HEK293 (cell line): Measurements from ENCODE around the gene PRRG1.

Source experiments
- IKZF3 ChIP-seq: fragments of 450-650 bp; IDR thresholded peaks from 2 replicates; pipeline ENCODE4 v1.5.0; 2018; ENCODE audit warnings: missing biosample characterization, mild to moderate bottlenecking, missing genetic modification characterization, moderate library complexity
- YY1 ChIP-seq: fragments of 450-650 bp; formaldehyde crosslinking; IDR thresholded peaks from 2 replicates; pipeline ENCODE4 v1.5.1; 2018; ENCODE audit warnings: missing biosample characterization, missing genetic modification characterization
- ZFP69B ChIP-seq: fragments of 450-650 bp; formaldehyde crosslinking; IDR thresholded peaks from 2 replicates; pipeline ENCODE4 v1.5.1; 2016; ENCODE audit warnings: missing biosample characterization, missing genetic modification characterization
- ZNF350 ChIP-seq: fragments of 450-650 bp; formaldehyde crosslinking; IDR thresholded peaks from 2 replicates; pipeline ENCODE4 v1.5.0; 2017; ENCODE audit warnings: missing biosample characterization, mild to moderate bottlenecking, missing genetic modification characterization
- ZNF600 ChIP-seq: fragments of 450-650 bp; formaldehyde crosslinking; IDR thresholded peaks from 2 replicates; pipeline ENCODE4 v1.5.1; 2016; ENCODE audit warnings: missing biosample characterization, missing genetic modification characterization
- ZNF747 ChIP-seq: fragments of 450-650 bp; formaldehyde crosslinking; IDR thresholded peaks from 2 replicates; pipeline ENCODE4 v1.5.1; 2016; ENCODE audit warnings: missing biosample characterization, missing genetic modification characterization
- ZSCAN30 ChIP-seq: fragments of 450-650 bp; IDR thresholded peaks from 2 replicates; pipeline ENCODE4 v1.5.1; 2018; ENCODE audit warnings: missing biosample characterization, mild to moderate bottlenecking, missing genetic modification characterization, moderate library complexity
- TF ChIP-seq, protein P1 (sequence below): fragments of 450-650 bp; formaldehyde crosslinking; IDR thresholded peaks from 2 replicates; pipeline ENCODE4 v1.5.1; 2016; ENCODE audit warnings: missing biosample characterization, missing genetic modification characterization
- TF ChIP-seq, protein P2 (sequence below): IDR thresholded peaks from 2 replicates; pipeline ENCODE4 v1.6.1; 2011; ENCODE audit warnings: mild to moderate bottlenecking, low read depth, low read length, borderline replicate concordance
- TF ChIP-seq, protein P3 (sequence below): fragments of 450-650 bp; formaldehyde crosslinking; IDR thresholded peaks from 2 replicates; pipeline ENCODE4 v1.5.1; 2017; ENCODE audit warnings: missing biosample characterization, missing genetic modification characterization
- TF ChIP-seq, protein P4 (sequence below): fragments of 450-650 bp; formaldehyde crosslinking; IDR thresholded peaks from 2 replicates; pipeline ENCODE4 v1.5.1; 2016; ENCODE audit warnings: missing biosample characterization, missing genetic modification characterization, borderline replicate concordance
- TF ChIP-seq, protein P5 (sequence below): fragments of 450-650 bp; formaldehyde crosslinking; IDR thresholded peaks from 2 replicates; pipeline ENCODE4 v1.5.1; 2016; ENCODE audit warnings: missing biosample characterization, missing genetic modification characterization

DNA sequence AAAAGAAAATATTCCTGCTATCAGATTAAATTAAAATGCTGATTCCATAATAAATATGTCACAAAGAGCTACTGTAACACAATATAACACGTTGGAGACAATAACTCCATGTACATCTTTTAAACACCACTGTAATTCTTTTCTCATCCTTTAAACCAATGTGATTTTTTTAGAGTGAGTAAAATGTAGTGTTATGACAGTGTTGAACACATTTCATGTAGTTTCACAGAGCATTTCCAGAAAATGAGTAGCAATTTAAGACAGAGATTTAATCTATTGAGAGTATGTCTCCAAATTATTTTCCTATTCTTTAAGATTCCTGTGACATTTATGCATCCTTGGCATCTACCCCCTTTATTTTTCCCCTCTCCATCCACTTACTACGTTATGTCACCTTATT lies 17.1 kb upstream of the PRRG1 start:
- TF ChIP-seq, protein P1, sequence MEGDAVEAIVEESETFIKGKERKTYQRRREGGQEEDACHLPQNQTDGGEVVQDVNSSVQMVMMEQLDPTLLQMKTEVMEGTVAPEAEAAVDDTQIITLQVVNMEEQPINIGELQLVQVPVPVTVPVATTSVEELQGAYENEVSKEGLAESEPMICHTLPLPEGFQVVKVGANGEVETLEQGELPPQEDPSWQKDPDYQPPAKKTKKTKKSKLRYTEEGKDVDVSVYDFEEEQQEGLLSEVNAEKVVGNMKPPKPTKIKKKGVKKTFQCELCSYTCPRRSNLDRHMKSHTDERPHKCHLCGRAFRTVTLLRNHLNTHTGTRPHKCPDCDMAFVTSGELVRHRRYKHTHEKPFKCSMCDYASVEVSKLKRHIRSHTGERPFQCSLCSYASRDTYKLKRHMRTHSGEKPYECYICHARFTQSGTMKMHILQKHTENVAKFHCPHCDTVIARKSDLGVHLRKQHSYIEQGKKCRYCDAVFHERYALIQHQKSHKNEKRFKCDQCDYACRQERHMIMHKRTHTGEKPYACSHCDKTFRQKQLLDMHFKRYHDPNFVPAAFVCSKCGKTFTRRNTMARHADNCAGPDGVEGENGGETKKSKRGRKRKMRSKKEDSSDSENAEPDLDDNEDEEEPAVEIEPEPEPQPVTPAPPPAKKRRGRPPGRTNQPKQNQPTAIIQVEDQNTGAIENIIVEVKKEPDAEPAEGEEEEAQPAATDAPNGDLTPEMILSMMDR (tag by site-specific recombination) = no peak
- TF ChIP-seq, protein P2, sequence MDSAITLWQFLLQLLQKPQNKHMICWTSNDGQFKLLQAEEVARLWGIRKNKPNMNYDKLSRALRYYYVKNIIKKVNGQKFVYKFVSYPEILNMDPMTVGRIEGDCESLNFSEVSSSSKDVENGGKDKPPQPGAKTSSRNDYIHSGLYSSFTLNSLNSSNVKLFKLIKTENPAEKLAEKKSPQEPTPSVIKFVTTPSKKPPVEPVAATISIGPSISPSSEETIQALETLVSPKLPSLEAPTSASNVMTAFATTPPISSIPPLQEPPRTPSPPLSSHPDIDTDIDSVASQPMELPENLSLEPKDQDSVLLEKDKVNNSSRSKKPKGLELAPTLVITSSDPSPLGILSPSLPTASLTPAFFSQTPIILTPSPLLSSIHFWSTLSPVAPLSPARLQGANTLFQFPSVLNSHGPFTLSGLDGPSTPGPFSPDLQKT = no peak
- TF ChIP-seq, protein P3, sequence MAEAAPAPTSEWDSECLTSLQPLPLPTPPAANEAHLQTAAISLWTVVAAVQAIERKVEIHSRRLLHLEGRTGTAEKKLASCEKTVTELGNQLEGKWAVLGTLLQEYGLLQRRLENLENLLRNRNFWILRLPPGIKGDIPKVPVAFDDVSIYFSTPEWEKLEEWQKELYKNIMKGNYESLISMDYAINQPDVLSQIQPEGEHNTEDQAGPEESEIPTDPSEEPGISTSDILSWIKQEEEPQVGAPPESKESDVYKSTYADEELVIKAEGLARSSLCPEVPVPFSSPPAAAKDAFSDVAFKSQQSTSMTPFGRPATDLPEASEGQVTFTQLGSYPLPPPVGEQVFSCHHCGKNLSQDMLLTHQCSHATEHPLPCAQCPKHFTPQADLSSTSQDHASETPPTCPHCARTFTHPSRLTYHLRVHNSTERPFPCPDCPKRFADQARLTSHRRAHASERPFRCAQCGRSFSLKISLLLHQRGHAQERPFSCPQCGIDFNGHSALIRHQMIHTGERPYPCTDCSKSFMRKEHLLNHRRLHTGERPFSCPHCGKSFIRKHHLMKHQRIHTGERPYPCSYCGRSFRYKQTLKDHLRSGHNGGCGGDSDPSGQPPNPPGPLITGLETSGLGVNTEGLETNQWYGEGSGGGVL (tag by site-specific recombination) = no peak
- TF ChIP-seq ZNF600 (tag by site-specific recombination) (no peak), ZFP69B (tag by site-specific recombination) (no peak), ZNF350 (no peak), IKZF3 (tag by site-specific recombination) (no peak), YY1 (tag by site-specific recombination) (no peak), ZSCAN30 (tag by site-specific recombination) (no peak), ZNF747 (tag by site-specific recombination) (no peak)
- TF ChIP-seq, protein P4, sequence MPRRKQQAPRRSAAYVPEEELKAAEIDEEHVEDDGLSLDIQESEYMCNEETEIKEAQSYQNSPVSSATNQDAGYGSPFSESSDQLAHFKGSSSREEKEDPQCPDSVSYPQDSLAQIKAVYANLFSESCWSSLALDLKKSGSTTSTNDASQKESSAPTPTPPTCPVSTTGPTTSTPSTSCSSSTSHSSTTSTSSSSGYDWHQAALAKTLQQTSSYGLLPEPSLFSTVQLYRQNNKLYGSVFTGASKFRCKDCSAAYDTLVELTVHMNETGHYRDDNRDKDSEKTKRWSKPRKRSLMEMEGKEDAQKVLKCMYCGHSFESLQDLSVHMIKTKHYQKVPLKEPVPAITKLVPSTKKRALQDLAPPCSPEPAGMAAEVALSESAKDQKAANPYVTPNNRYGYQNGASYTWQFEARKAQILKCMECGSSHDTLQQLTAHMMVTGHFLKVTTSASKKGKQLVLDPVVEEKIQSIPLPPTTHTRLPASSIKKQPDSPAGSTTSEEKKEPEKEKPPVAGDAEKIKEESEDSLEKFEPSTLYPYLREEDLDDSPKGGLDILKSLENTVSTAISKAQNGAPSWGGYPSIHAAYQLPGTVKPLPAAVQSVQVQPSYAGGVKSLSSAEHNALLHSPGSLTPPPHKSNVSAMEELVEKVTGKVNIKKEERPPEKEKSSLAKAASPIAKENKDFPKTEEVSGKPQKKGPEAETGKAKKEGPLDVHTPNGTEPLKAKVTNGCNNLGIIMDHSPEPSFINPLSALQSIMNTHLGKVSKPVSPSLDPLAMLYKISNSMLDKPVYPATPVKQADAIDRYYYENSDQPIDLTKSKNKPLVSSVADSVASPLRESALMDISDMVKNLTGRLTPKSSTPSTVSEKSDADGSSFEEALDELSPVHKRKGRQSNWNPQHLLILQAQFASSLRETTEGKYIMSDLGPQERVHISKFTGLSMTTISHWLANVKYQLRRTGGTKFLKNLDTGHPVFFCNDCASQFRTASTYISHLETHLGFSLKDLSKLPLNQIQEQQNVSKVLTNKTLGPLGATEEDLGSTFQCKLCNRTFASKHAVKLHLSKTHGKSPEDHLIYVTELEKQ (tag by site-specific recombination) = no peak
- TF ChIP-seq, protein P5, sequence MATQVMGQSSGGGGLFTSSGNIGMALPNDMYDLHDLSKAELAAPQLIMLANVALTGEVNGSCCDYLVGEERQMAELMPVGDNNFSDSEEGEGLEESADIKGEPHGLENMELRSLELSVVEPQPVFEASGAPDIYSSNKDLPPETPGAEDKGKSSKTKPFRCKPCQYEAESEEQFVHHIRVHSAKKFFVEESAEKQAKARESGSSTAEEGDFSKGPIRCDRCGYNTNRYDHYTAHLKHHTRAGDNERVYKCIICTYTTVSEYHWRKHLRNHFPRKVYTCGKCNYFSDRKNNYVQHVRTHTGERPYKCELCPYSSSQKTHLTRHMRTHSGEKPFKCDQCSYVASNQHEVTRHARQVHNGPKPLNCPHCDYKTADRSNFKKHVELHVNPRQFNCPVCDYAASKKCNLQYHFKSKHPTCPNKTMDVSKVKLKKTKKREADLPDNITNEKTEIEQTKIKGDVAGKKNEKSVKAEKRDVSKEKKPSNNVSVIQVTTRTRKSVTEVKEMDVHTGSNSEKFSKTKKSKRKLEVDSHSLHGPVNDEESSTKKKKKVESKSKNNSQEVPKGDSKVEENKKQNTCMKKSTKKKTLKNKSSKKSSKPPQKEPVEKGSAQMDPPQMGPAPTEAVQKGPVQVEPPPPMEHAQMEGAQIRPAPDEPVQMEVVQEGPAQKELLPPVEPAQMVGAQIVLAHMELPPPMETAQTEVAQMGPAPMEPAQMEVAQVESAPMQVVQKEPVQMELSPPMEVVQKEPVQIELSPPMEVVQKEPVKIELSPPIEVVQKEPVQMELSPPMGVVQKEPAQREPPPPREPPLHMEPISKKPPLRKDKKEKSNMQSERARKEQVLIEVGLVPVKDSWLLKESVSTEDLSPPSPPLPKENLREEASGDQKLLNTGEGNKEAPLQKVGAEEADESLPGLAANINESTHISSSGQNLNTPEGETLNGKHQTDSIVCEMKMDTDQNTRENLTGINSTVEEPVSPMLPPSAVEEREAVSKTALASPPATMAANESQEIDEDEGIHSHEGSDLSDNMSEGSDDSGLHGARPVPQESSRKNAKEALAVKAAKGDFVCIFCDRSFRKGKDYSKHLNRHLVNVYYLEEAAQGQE = no peak
